ENCODE data around the gene WDR48.

Gene WDR48

DNA sequence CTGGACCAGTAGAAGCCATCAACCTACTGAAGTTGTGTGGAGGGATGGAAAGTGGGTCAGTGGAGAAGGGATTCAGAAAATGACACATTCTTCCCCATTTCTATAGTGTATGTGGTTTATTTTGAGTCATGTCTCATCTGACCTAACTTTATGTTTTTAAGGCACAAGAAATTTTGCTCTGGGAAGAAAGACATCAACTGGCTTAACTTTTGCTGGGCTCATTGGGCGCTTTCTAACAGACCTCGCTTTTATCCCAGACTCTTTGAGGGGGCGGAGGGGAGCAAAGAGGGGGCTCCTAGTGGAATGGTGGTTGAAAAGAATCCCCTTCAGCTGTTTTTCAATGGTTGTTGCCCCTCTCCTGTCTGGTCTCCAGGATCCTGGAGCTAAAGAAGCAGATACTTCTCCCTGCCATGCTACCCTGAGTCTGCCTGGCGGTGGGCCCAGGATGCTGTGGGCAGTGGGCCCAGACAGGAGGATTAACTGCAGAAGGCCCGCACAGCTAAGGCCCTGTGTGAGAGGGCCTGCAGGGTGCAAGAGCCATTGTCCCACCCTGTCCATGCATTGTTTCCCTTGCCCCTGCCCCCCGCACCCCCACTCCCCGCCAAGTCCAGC, 87.1 kb downstream of the WDR48 start:
- no peak for DNase-seq (ENCODE audit: low read depth in 3 of 3)

DNA sequence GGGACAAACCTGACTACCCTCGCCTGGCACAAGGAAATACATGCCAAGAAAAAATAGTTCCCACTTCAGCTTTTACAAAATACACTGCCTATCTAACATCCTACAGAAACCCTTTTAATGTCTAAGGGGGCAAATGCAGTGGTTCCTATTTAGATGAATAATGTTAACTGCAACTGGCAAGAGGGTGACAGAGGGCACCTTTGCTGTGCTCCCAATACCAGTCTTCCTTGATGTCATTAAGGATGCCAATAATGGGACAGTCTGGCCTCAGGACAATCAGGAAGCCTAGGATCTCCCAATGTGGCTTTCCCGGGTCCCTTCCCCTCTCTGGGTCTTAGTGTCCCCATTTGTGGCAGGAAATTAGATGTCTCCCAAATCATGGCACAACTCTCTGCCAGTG, 87.6 kb downstream of the WDR48 start:
- no peak for DNase-seq (ENCODE audit: low read depth in 3 of 3)

DNA sequence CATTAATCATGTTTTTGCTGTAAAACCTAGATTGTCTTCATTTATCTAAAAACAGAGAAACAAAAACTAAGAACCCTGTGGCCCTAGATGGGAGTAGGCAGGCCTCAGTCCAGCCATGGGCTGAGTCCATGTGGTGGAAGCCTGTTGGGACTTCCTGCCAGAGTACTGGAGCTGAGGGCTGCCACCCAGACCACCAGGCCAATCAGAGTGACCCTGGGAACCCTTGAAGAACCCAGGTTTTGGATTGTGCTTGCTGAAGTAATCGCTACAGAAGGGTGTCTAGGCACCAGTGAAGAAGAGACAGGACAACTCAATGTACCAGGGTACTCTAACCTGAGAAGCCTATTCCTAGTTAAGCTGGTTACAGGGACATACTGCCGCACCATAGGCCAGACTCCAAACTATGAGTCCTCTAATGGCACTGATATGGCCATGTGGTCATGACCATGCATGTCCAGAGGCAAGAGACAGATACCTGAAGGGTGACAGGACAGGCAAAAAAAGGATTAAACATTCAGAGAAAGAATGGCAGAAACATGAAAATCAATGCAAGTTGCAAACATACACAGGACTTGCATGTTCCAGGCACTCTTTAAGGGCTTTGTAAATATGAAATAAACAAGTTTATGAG, 88.6 kb downstream of the WDR48 start:
- no peak for DNase-seq (ENCODE audit: low read depth in 3 of 3)

DNA sequence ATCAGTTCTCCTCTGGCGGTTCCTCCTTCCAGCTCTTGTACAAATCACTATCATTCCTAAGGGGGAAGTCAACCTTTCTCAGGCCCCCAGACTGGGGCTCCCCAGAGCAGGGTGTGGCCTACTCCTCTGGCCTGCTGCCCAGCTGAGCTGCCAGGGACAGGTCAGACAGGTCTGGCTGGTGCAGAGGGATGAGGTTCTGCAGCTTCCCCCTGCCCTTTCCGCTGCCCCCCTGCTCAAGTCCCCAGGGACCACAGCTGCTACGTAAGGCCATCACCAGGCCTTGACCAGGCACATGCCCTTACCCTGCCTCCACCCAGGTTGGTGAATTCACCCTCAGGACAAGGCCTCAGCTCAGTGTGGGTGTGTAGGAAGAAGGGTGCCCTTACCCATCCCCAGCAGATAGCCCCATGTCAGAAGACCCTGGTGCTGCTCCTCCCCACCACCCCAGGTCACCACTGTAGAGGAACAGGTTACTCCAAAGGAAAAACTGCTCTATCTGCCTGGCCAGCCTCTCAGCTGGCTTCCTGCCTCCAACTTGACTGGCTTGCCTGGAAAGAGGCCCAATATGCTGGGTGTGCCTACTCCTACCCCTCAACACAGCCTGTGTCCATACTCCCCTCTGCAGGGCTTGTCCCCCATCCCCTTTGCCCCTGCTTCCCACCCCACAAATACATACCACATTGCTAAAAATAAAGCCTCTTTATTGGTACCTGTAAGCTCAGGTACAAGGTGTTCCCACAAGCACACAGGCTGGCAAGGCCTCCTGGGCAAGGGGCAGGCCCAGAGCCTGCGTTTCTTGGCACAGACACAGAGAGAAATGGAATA, 89.6 kb downstream of the WDR48 start:
- DNase-seq (ENCODE audit: low read depth in 3 of 3) = no peak

DNA sequence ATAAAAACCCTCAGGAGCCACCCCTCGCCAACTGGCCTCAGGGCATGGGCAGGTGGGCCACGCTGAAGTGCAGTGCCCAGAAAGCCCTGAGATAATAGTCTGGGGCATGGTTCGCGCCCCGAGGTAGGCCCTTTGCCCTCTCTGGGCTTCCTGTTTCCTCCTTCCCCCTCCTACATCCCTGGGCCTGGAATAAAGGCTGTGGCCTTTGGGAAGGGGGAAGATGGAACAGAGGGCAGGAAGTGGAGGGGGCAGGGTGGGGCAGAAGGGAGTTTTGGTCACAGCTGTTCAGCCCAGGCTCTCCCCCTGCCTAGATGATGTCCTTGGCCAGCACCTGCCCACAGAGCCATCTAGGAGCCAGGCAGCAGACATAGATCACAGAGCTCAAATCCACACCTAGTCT, 90.3 kb downstream of the WDR48 start:
- no peak for DNase-seq (ENCODE audit: low read depth in 3 of 3)

DNA sequence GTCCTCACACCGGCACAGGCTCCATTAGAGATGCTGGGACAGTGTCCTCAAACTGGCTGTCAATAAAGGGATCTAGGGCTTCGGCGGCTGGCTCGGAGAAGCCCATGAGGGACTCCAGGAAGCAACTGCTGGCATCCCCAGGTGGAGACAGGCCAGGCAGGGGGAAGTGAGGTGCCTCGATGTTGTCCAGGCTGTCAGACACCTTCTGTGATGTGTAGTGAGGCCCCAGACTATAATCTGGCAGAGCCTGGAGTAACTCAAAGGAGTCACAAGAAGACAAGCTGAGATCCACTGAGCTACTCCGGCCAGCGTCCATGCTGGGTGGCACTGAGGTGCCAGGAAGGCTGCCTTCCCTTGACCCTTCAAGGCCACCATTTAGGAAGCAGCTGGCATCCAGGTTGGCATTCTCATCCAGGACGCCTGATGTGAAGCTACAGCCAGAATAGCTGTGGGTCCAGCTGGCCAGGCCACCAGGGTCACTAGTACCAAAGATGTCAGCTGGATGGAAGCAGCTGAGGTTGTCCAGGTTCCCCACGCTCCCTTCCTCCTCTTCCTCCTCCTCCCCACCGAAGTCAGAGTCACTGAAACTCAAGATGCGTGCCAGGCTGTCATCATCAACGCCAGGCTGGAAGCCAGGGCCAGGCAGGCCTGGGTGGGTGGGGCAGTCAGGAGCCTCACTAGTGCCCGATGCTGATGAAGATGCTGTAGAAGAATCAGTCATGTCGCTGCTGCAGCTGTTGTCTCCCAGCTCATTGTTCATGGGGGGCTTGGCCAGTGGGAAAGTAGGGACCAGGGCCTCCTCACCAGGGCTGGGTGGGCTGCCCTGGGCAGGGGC, 91.5 kb downstream of the WDR48 start:
- DNase-seq (ENCODE audit: low read depth in 3 of 3) = no peak

DNA sequence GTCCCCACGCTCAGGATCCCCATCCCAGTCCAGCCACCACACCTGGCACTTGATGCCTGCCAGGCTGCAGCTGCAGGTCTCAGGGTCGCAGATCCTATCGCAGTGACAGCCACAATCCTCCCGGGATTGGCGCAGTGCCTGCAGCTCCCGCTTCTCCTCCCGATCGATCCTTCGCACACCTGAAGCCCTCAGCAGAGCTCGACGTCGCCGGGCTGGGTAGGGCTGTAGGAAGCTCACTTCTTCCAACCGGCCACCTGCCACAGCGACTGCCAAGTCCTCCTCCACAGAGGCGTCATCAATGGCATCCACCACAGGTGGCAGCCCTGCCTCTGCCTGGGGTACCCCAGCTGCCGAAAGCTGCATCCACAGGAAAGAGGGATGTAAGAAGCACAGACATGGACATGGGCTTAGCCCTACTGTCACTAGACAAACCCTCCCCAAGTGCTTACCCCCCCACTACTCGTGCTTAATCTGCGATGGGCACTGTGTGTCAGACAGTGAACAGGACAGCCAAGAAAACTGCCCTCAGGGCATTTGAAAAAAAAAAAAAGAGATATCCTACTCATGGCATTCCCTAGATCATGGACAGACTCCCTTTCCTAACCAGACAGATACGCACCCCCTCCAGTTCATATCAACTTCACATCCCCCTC, 92.4 kb downstream of the WDR48 start:
- no peak for DNase-seq (ENCODE audit: low read depth in 3 of 3)

DNA sequence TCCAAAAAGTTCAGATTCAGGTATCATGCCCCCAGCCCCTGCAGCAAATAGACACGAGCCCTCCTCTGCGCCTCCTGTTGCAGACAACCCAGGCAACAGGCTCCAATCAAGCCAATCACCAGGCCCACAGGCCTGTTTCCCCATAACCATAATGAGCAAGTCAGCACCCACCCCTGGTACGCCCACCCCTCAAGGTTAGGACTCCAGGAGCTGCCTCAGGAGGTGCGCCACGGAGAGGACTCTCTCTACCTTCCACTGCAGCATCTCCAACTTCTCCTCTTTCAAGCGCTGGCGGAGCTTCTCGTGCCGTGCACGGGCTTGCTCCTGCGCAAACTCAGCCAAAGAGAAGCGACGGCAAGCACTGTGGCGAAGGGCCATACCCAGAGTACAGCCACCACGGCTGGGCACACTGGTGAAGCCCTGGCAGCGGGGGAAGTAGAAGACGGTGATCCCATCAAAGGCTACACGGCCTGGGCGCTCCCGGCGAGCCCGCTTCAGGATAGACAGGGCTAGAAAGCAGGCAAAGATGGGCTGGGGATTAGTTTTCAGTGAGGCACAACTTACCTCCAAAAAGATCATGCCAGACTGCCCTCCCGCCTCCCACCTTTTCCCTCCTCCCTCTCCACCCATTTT, 93.0 kb downstream of the WDR48 start:
- no peak for DNase-seq (ENCODE audit: low read depth in 3 of 3)

DNA sequence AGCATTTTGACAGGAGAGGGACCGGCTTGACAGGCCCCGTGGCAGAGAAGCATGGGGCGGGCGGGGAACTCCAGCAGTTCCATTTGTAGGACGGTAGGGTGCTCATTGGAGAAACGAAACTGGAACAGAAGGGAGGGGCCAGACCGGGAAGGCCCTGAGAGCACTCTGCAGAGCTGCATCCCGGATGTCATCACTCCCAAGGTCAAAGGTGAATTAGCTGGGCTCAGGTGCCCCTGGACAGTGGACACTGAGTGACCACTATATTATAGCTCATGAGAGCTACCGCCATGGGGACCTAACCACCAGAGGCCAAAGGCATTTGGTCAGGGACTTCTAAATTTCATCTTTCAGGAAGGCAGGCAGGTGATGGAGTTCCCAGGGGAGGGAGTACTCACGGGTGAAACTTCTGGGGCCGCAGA, 94.3 kb downstream of the WDR48 start:
- DNase-seq (ENCODE audit: low read depth in 3 of 3) = no peak

All from stimulated activated CD4-positive, alpha-beta T cell treated with anti-CD3 and anti-CD28 coated beads, TNF-alpha, amount 100 ng/mL, for 48 hours (primary cell).